ENCODE results near the gene CHSY3. TPM values are rescaled to one million over a fixed set of nuclear protein-coding genes. Genes with fewer than 3 reads are reported as not detected.

The CHSY3 gene
- total RNA-seq, 2 donors from 2014 or later, result not detected

GRCh38 chr5:130023604-130024003, 119.3 kb downstream of the CHSY3 start:
- no peaks in the 10 kb centered on the region for H3K4me1 Mint-ChIP-seq
- H3K4me3 Mint-ChIP-seq, result no peak overlapping the region
- no peak for ATAC-seq (replicated peaks)
- no peaks in the 10 kb centered on the region for H3K27me3 Mint-ChIP-seq
- peaks cover under 1% of the 10 kb centered on the region for H3K9me3 Mint-ChIP-seq
- H3K27ac Mint-ChIP-seq, result no peak overlapping the region
- no peaks in the 10 kb centered on the region for H3K36me3 Mint-ChIP-seq (ENCODE audit: low read depth)

GRCh38 chr5:130024006-130024405, 119.7 kb downstream of the CHSY3 start:
- H3K27ac Mint-ChIP-seq, result no peak overlapping the region
- ATAC-seq (replicated peaks), result no peak
- H3K4me1 Mint-ChIP-seq, result no peaks in the 10 kb centered on the region
- H3K4me3 Mint-ChIP-seq, result no peak overlapping the region
- H3K27me3 Mint-ChIP-seq, result no peaks in the 10 kb centered on the region
- H3K36me3 Mint-ChIP-seq (ENCODE audit: low read depth), result no peaks in the 10 kb centered on the region
- peaks cover 4% of the 10 kb centered on the region for H3K9me3 Mint-ChIP-seq

GRCh38 chr5:130025511-130025910, 121.2 kb downstream of the CHSY3 start:
- peaks cover 4% of the 10 kb centered on the region for H3K9me3 Mint-ChIP-seq

GRCh38 chr5:130032807-130033206, 128.5 kb downstream of the CHSY3 start:
- peaks cover 13% of the 10 kb centered on the region for H3K27me3 Mint-ChIP-seq

More at GRCh38 chr5:130025511-130025910, 121.2 kb downstream of the CHSY3 start:
- Mint-ChIP-seq H3K4me3 (no peak overlapping the region), H3K4me1 (no peaks in the 10 kb centered on the region), H3K27me3 (no peaks in the 10 kb centered on the region), H3K27ac (no peak overlapping the region), H3K36me3 (ENCODE audit: low read depth) (no peaks in the 10 kb centered on the region)
- ATAC-seq (replicated peaks), result no peak

GRCh38 chr5:130034566-130035210, 130.4 kb downstream of the CHSY3 start:
- H3K9me3 Mint-ChIP-seq, result peaks cover 6% of the 10 kb centered on the region
- no peaks in the 10 kb centered on the region for H3K4me1 Mint-ChIP-seq
- ATAC-seq (replicated peaks), result no peak
- peaks cover 16% of the 10 kb centered on the region for H3K27me3 Mint-ChIP-seq
- no peak overlapping the region for H3K27ac Mint-ChIP-seq
- no peaks in the 10 kb centered on the region for H3K36me3 Mint-ChIP-seq (ENCODE audit: low read depth)
- H3K4me3 Mint-ChIP-seq, result no peak overlapping the region

More at GRCh38 chr5:130032807-130033206, 128.5 kb downstream of the CHSY3 start:
- Mint-ChIP-seq H3K4me1 (no peaks in the 10 kb centered on the region), H3K4me3 (no peak overlapping the region), H3K9me3 (peaks cover 9% of the 10 kb centered on the region), H3K27ac (no peak overlapping the region), H3K36me3 (ENCODE audit: low read depth) (no peaks in the 10 kb centered on the region)
- no peak for ATAC-seq (replicated peaks)

- Mint-ChIP-seq H3K9me3 (peaks cover 6% of the 10 kb centered on the region), H3K4me3 (no peak overlapping the region), H3K27ac (no peak overlapping the region), H3K36me3 (ENCODE audit: low read depth) (no peaks in the 10 kb centered on the region), H3K4me1 (no peaks in the 10 kb centered on the region), H3K27me3 (peaks cover 16% of the 10 kb centered on the region)
- no peak for ATAC-seq (replicated peaks)
These were observed 131.1 kb downstream of the CHSY3 start for GRCh38 chr5:130035388-130035787.

- no peaks in the 10 kb centered on the region for H3K36me3 Mint-ChIP-seq (ENCODE audit: low read depth)
- H3K4me3 Mint-ChIP-seq, result no peak overlapping the region
- H3K27ac Mint-ChIP-seq, result no peak overlapping the region
- H3K4me1 Mint-ChIP-seq, result no peaks in the 10 kb centered on the region
- H3K9me3 Mint-ChIP-seq, result peaks cover 6% of the 10 kb centered on the region
- H3K27me3 Mint-ChIP-seq, result peaks cover 16% of the 10 kb centered on the region
- ATAC-seq (replicated peaks), result no peak
These were observed 133.6 kb downstream of the CHSY3 start for GRCh38 chr5:130037905-130038304.

- ATAC-seq (replicated peaks), result no peak
- H3K9me3 Mint-ChIP-seq, result no peaks in the 10 kb centered on the region
- no peak overlapping the region for H3K4me3 Mint-ChIP-seq
- no peaks in the 10 kb centered on the region for H3K4me1 Mint-ChIP-seq
- peaks cover 7% of the 10 kb centered on the region for H3K27me3 Mint-ChIP-seq
- no peaks in the 10 kb centered on the region for H3K36me3 Mint-ChIP-seq (ENCODE audit: low read depth)
- H3K27ac Mint-ChIP-seq, result no peak overlapping the region
These were observed 139.6 kb downstream of the CHSY3 start for GRCh38 chr5:130043834-130044233.

GRCh38 chr5:130045334-130045733, 141.1 kb downstream of the CHSY3 start:
- H3K9me3 Mint-ChIP-seq, result no peaks in the 10 kb centered on the region
- H3K27me3 Mint-ChIP-seq, result peaks cover 7% of the 10 kb centered on the region
- H3K4me3 Mint-ChIP-seq, result no peak overlapping the region
- H3K27ac Mint-ChIP-seq, result no peak overlapping the region
- H3K4me1 Mint-ChIP-seq, result no peaks in the 10 kb centered on the region
- no peak for ATAC-seq (replicated peaks)
- no peaks in the 10 kb centered on the region for H3K36me3 Mint-ChIP-seq (ENCODE audit: low read depth)

- Mint-ChIP-seq H3K4me1 (no peaks in the 10 kb centered on the region), H3K4me3 (no peak overlapping the region), H3K27ac (no peak overlapping the region), H3K27me3 (peaks cover 3% of the 10 kb centered on the region), H3K9me3 (no peaks in the 10 kb centered on the region), H3K36me3 (ENCODE audit: low read depth) (no peaks in the 10 kb centered on the region)
- no peak for ATAC-seq (replicated peaks)
These were observed 146.3 kb downstream of the CHSY3 start for GRCh38 chr5:130050585-130050984.

- Mint-ChIP-seq H3K27me3 (peaks cover 3% of the 10 kb centered on the region), H3K36me3 (ENCODE audit: low read depth) (no peaks in the 10 kb centered on the region), H3K4me1 (no peaks in the 10 kb centered on the region), H3K27ac (no peak overlapping the region), H3K4me3 (no peak overlapping the region), H3K9me3 (no peaks in the 10 kb centered on the region)
- no peak for ATAC-seq (replicated peaks)
These were observed 148.5 kb downstream of the CHSY3 start for GRCh38 chr5:130052752-130053151.

GRCh38 chr5:130055572-130055971, 151.3 kb downstream of the CHSY3 start:
- no peaks in the 10 kb centered on the region for H3K4me1 Mint-ChIP-seq
- no peaks in the 10 kb centered on the region for H3K9me3 Mint-ChIP-seq

GRCh38 chr5:130061746-130062145, 157.5 kb downstream of the CHSY3 start:
- Mint-ChIP-seq H3K4me1 (no peaks in the 10 kb centered on the region), H3K4me3 (no peak overlapping the region), H3K27me3 (peaks cover 6% of the 10 kb centered on the region), H3K36me3 (ENCODE audit: low read depth) (no peaks in the 10 kb centered on the region), H3K9me3 (no peaks in the 10 kb centered on the region), H3K27ac (no peak overlapping the region)
- ATAC-seq (replicated peaks), result no peak

More at GRCh38 chr5:130055572-130055971, 151.3 kb downstream of the CHSY3 start:
- Mint-ChIP-seq H3K4me3 (no peak overlapping the region), H3K27ac (no peak overlapping the region), H3K27me3 (peaks cover 9% of the 10 kb centered on the region), H3K36me3 (ENCODE audit: low read depth) (no peaks in the 10 kb centered on the region)
- ATAC-seq (replicated peaks), result no peak

- ATAC-seq (replicated peaks), result no peak
- H3K36me3 Mint-ChIP-seq (ENCODE audit: low read depth), result no peaks in the 10 kb centered on the region
- H3K9me3 Mint-ChIP-seq, result no peaks in the 10 kb centered on the region
- H3K4me1 Mint-ChIP-seq, result no peaks in the 10 kb centered on the region
- H3K27me3 Mint-ChIP-seq, result peaks cover 6% of the 10 kb centered on the region
- H3K4me3 Mint-ChIP-seq, result no peak overlapping the region
- H3K27ac Mint-ChIP-seq, result no peak overlapping the region
These were observed 159.3 kb downstream of the CHSY3 start for GRCh38 chr5:130063603-130064002.

- Mint-ChIP-seq H3K9me3 (no peaks in the 10 kb centered on the region), H3K36me3 (ENCODE audit: low read depth) (no peaks in the 10 kb centered on the region), H3K4me3 (no peak overlapping the region), H3K4me1 (no peaks in the 10 kb centered on the region), H3K27ac (no peak overlapping the region), H3K27me3 (peaks cover 6% of the 10 kb centered on the region)
- no peak for ATAC-seq (replicated peaks)
These were observed 160.2 kb downstream of the CHSY3 start for GRCh38 chr5:130064484-130064883.

GRCh38 chr5:130065617-130066016, 161.4 kb downstream of the CHSY3 start:
- H3K27ac Mint-ChIP-seq, result no peak overlapping the region
- no peaks in the 10 kb centered on the region for H3K27me3 Mint-ChIP-seq
- H3K4me1 Mint-ChIP-seq, result no peaks in the 10 kb centered on the region
- no peak for ATAC-seq (replicated peaks)
- H3K36me3 Mint-ChIP-seq (ENCODE audit: low read depth), result no peaks in the 10 kb centered on the region
- no peak overlapping the region for H3K4me3 Mint-ChIP-seq
- no peaks in the 10 kb centered on the region for H3K9me3 Mint-ChIP-seq
